ENCODE results near the gene MAP3K7.

The MAP3K7 gene

GRCh38 chr6:90604546-90604945, 17.7 kb upstream of the MAP3K7 start:
- H4K20me1 ChIP-seq (ENCODE audit: control insufficient read depth, insufficient read depth, low read depth, low read length) = no peaks in the 10 kb centered on the region
- H3K4me2 ChIP-seq (ENCODE audit: low read length) = no peak overlapping the region
- H3F3A ChIP-seq (ENCODE audit: control insufficient read depth, insufficient read depth) = 0 out of 2 replicates have a peak, but pooled peaks cover under 1% of the 10 kb centered on the region
- no peaks in the 10 kb centered on the region for H3K9me3 ChIP-seq (ENCODE audit: control insufficient read depth, insufficient read depth, low read length)
- peaks cover 36% of the 10 kb centered on the region for H3K27me3 ChIP-seq (ENCODE audit: control insufficient read depth, low read length)
- H3K36me3 ChIP-seq (ENCODE audit: control insufficient read depth, low read length) = no peaks in the 10 kb centered on the region
- no peaks in the 10 kb centered on the region for H3K79me2 ChIP-seq (ENCODE audit: control insufficient read depth, low read length)
- no peak for TF ChIP-seq EZH2phosphoT487 (IDR thresholded peaks at IDR 0.05; ENCODE audit: borderline replicate concordance, low read length)
- TF ChIP-seq CTCF (IDR thresholded peaks at IDR 0.05; ENCODE audit: low read depth, low read length, poor library complexity, severe bottlenecking) = no peak
- H3K9me2 ChIP-seq (replicated peaks; ENCODE audit: control insufficient read depth, low read length) = no peaks in the 10 kb centered on the region
- no peak overlapping the region for H3K4me3 ChIP-seq (ENCODE audit: low read length)
- H3K4me1 ChIP-seq (ENCODE audit: control insufficient read depth, low read length) = no peaks in the 10 kb centered on the region
- no peak overlapping the region for H3K27ac ChIP-seq (ENCODE audit: low read depth, low read length)

- no peak overlapping the region for H3K4me2 ChIP-seq (ENCODE audit: low read length)
- no peak for TF ChIP-seq EZH2phosphoT487 (IDR thresholded peaks at IDR 0.05; ENCODE audit: borderline replicate concordance, low read length)
- TF ChIP-seq CTCF (IDR thresholded peaks at IDR 0.05; ENCODE audit: low read depth, low read length, poor library complexity, severe bottlenecking) = no peak
- H3K27me3 ChIP-seq (ENCODE audit: control insufficient read depth, low read length) = peaks cover 56% of the 10 kb centered on the region
- no peaks in the 10 kb centered on the region for H3K9me3 ChIP-seq (ENCODE audit: control insufficient read depth, insufficient read depth, low read length)
- H3K4me3 ChIP-seq (ENCODE audit: low read length) = no peak overlapping the region
- no peaks in the 10 kb centered on the region for H4K20me1 ChIP-seq (ENCODE audit: control insufficient read depth, insufficient read depth, low read depth, low read length)
- no peaks in the 10 kb centered on the region for H3F3A ChIP-seq (ENCODE audit: control insufficient read depth, insufficient read depth)
- H3K27ac ChIP-seq (ENCODE audit: low read depth, low read length) = no peak overlapping the region
- no peaks in the 10 kb centered on the region for H3K79me2 ChIP-seq (ENCODE audit: control insufficient read depth, low read length)
- no peaks in the 10 kb centered on the region for H3K9me2 ChIP-seq (replicated peaks; ENCODE audit: control insufficient read depth, low read length)
- no peaks in the 10 kb centered on the region for H3K4me1 ChIP-seq (ENCODE audit: control insufficient read depth, low read length)
- H3K36me3 ChIP-seq (ENCODE audit: control insufficient read depth, low read length) = no peaks in the 10 kb centered on the region
Measured at GRCh38 chr6:90599151-90599550, 12.3 kb upstream of the MAP3K7 start.

GRCh38 chr6:90598192-90598951, 11.5 kb upstream of the MAP3K7 start:
- Histone ChIP-seq H3K4me2 (ENCODE audit: low read length) (no peak overlapping the region), H3K4me1 (ENCODE audit: control insufficient read depth, low read length) (no peaks in the 10 kb centered on the region)

More at GRCh38 chr6:90598192-90598951, 11.5 kb upstream of the MAP3K7 start:
- H3K9me3 ChIP-seq (ENCODE audit: control insufficient read depth, insufficient read depth, low read length) = no peaks in the 10 kb centered on the region
- no peaks in the 10 kb centered on the region for H4K20me1 ChIP-seq (ENCODE audit: control insufficient read depth, insufficient read depth, low read depth, low read length)
- no peaks in the 10 kb centered on the region for H3K36me3 ChIP-seq (ENCODE audit: control insufficient read depth, low read length)
- H3K4me3 ChIP-seq (ENCODE audit: low read length) = no peak overlapping the region
- no peaks in the 10 kb centered on the region for H3K9me2 ChIP-seq (replicated peaks; ENCODE audit: control insufficient read depth, low read length)
- H3K79me2 ChIP-seq (ENCODE audit: control insufficient read depth, low read length) = no peaks in the 10 kb centered on the region
- TF ChIP-seq CTCF (IDR thresholded peaks at IDR 0.05; ENCODE audit: low read depth, low read length, poor library complexity, severe bottlenecking) (no peak), EZH2phosphoT487 (IDR thresholded peaks at IDR 0.05; ENCODE audit: borderline replicate concordance, low read length) (no peak)
- peaks cover 56% of the 10 kb centered on the region for H3K27me3 ChIP-seq (ENCODE audit: control insufficient read depth, low read length)
- H3F3A ChIP-seq (ENCODE audit: control insufficient read depth, insufficient read depth) = no peaks in the 10 kb centered on the region
- no peak overlapping the region for H3K27ac ChIP-seq (ENCODE audit: low read depth, low read length)

Data from DOHH2 (cell line).